Measurements from ENCODE around the gene NDFIP1. TPM values are rescaled to one million over a fixed set of nuclear protein-coding genes. Genes with fewer than 3 reads are reported as not detected.

The NDFIP1 gene
- total and polyA plus RNA-seq, 2 of the 8 experiments (the other 6 are each of a cell fraction or from before 2014, with no cell fraction given), result 8.8 to 27.1 TPM

DNA sequence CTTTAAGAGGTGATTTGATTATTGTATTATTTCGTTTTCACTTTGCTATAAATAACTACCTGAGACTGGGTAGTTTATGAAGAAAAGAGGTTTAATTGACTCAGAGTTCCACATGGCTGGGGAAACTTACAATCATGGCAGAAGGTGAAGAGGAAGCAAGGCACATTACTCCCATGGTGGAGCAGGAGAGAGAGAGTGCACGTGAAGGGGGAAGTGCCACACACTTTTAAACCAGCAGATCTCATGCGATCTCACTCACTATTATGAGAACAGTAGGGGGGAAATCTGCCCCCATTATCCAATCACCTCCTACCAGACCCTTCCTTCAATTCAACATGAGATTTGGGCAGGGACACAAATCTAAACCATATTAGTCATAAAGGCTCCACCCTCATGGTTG lies 36.1 kb upstream of the NDFIP1 start:
- FAIRE-seq, result no peak
- Histone ChIP-seq H3K27ac (ENCODE audit: low read depth, low read length) (no peak overlapping the region), H4K91ac (replicated peaks; ENCODE audit: insufficient read length, low read length) (no peak overlapping the region), H3K23ac (ENCODE audit: insufficient read length) (no peak overlapping the region), H4K5ac (ENCODE audit: insufficient read length, low read depth, low read length) (no peak overlapping the region), H3K27me3 (replicated peaks in 1 of 4; ENCODE audit: control insufficient read depth in 3 of 4, extremely low read depth in 1 of 4, insufficient read depth in 3 of 4, low read length in 3 of 4) (no peaks in the 10 kb centered on the region), H2AK5ac (ENCODE audit: low read depth, low read length) (no peak overlapping the region), H2BK5ac (ENCODE audit: low read depth, low read length) (no peak overlapping the region), H3K9ac (replicated peaks in 1 of 4; ENCODE audit: extremely low read depth in 1 of 4, low read depth in 3 of 4, low read length in 3 of 4) (no peak overlapping the region), H3K79me1 (ENCODE audit: low read depth, low read length) (no peaks in the 10 kb centered on the region), H4K8ac (ENCODE audit: extremely low read depth, insufficient read depth, low read length) (no peak overlapping the region), H3K79me2 (ENCODE audit: control insufficient read depth in 1 of 2, insufficient read depth in 2 of 2, low read length in 2 of 2) (no peaks in the 10 kb centered on the region), H3K4me3 (ENCODE audit: extremely low read depth in 1 of 4, insufficient read depth in 2 of 4, low read depth in 3 of 4, low read length in 4 of 4) (no peak overlapping the region), H3K18ac (ENCODE audit: extremely low read depth, low read length) (no peak overlapping the region), H3K4ac (replicated peaks; ENCODE audit: insufficient read length, low read depth, low read length) (no peak overlapping the region), H3K4me1 (replicated peaks in 1 of 4; ENCODE audit: control insufficient read depth in 3 of 4, insufficient read depth in 4 of 4, low read length in 3 of 4) (no peaks in the 10 kb centered on the region), H3K36me3 (ENCODE audit: control insufficient read depth in 2 of 4, insufficient read depth in 4 of 4, low read length in 3 of 4) (no peaks in the 10 kb centered on the region), H2BK12ac (ENCODE audit: low read depth, low read length) (no peak overlapping the region), H3K4me2 (ENCODE audit: insufficient read depth in 1 of 2, low read depth in 2 of 2, low read length in 2 of 2) (no peak overlapping the region), H4K20me1 (replicated peaks in 1 of 2; ENCODE audit: control insufficient read depth in 1 of 2, insufficient read depth in 2 of 2, low read length in 2 of 2) (no peaks in the 10 kb centered on the region), H2BK120ac (replicated peaks; ENCODE audit: low read depth, low read length) (no peak overlapping the region), H3K14ac (ENCODE audit: insufficient read length) (no peak overlapping the region), H2BK15ac (ENCODE audit: low read length) (no peak overlapping the region), H3K9me3 (ENCODE audit: insufficient read depth in 2 of 2, low read depth in 1 of 2, low read length in 1 of 2) (peaks cover 2 to 4% of the 10 kb centered on the region in 2 experiments; a peak in 1 of 4 replicates), H2AFZ (ENCODE audit: low read length) (no peak overlapping the region), H2BK20ac (ENCODE audit: low read length) (no peak overlapping the region), H3K56ac (replicated peaks; ENCODE audit: insufficient read length, low read depth, low read length) (no peak overlapping the region), H3K23me2 (ENCODE audit: low read depth, low read length) (no peaks in the 10 kb centered on the region)
- WGBS, 2 experiments (ENCODE audit: extremely low coverage in 1 of 2, insufficient coverage in 1 of 2, insufficient read length in 1 of 2, insufficient replicate concordance in 2 of 2, low coverage in 1 of 2, low lambda C conversion rate in 2 of 2, missing lambda C conversion rate in 1 of 2), result 82% methylated on average over 3 of the region's 3 CpGs; no CpG with 5 or more reads in 1 of the 2 experiments
- TF ChIP-seq EZH2 (IDR thresholded peaks at IDR 0.05; ENCODE audit: low read depth, low read length, severe bottlenecking) (no peak), POU5F1 (IDR thresholded peaks at IDR 0.05; ENCODE audit: low read depth, low read length) (no peak), RBBP5 (IDR thresholded peaks at IDR 0.05; ENCODE audit: borderline replicate concordance, low read depth, low read length) (no peak), BCL11A (IDR thresholded peaks at IDR 0.05; ENCODE audit: low read depth in 2 of 2, low read length in 2 of 2) (no peak), RNF2 (IDR thresholded peaks at IDR 0.05; ENCODE audit: borderline replicate concordance, low read depth, low read length, missing control alignments, poor library complexity, severe bottlenecking) (no peak), SP4 (IDR thresholded peaks at IDR 0.05; ENCODE audit: low read length) (no peak), BRCA1 (IDR thresholded peaks at IDR 0.05; ENCODE audit: low read depth, low read length) (no peak), SUZ12 (IDR thresholded peaks at IDR 0.05; ENCODE audit: low read length) (no peak)
- ChIA-PET CTCF (ENCODE audit: partially characterized antibody) (interaction anchor here (1.5 kb wide), 1 partner anchor 71 kb away, joined by 7 read pairs; no protein-coding TSS in a partner anchor), POLR2A (ENCODE audit: partially characterized antibody) (no interaction called here)
- DNase-seq (ENCODE audit: low read depth in 1 of 2, low spot score in 2 of 2), result no peak
